ENCODE measurements around the gene EPDR1.

DNA sequence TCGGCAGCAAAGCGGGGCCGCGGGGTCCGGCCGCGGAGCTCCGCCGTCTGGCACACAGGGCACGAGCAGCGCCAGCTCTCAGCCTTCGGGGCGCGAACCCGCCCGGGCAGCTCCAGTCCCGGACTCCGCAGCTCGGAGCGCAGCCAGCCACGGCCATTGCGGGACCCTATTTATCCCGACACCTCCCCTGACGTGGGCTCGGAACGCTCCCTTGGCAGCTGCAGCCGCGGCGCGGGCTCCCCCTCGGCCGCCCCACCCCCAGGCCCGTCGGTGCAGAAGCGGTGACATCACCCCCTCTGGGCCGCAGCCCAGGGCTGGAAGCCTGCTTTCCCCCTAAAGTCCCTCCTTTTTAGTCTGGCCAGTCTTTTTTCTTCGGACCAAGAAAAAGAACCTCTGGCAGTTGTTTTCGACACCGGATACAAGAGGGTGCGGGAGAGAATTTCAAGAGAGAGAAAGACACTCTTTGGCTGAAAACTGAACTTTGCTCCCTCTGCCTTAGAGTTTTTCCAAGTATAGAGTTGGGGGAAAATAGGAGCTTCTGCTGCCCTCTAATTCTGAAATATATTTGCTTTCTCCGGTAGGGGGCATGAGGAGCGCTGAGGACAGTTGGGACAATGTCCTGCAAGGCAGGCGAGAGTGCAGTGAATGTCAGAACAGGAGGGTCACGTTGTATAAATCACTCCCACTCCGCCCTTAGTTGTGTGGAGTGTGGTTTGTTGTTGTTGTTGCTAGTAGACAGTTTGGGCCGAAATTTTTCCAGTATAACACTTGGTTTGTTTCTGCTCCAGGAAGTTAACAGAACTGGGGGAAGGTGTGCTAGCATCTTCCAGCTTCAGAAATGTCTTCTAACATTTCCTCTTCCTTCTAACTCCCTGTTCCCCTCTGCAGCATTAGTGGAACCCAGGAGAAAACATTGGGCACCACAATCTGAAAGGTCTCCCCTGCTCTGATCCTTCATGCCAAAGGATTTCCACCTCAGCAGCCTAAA lies 3.5 kb upstream of the EPDR1 start, which contains the start of gene SFRP4:
- TF ChIP-seq, protein P1, sequence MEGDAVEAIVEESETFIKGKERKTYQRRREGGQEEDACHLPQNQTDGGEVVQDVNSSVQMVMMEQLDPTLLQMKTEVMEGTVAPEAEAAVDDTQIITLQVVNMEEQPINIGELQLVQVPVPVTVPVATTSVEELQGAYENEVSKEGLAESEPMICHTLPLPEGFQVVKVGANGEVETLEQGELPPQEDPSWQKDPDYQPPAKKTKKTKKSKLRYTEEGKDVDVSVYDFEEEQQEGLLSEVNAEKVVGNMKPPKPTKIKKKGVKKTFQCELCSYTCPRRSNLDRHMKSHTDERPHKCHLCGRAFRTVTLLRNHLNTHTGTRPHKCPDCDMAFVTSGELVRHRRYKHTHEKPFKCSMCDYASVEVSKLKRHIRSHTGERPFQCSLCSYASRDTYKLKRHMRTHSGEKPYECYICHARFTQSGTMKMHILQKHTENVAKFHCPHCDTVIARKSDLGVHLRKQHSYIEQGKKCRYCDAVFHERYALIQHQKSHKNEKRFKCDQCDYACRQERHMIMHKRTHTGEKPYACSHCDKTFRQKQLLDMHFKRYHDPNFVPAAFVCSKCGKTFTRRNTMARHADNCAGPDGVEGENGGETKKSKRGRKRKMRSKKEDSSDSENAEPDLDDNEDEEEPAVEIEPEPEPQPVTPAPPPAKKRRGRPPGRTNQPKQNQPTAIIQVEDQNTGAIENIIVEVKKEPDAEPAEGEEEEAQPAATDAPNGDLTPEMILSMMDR (IDR thresholded peaks at IDR 0.05) = peak; percentile 46 to 66 (median 58)
- no peak for TF ChIP-seq POLR2A (IDR thresholded peaks at IDR 0.05; ENCODE audit: low read depth)
- TF ChIP-seq EP300 (IDR thresholded peaks at IDR 0.05) = no peak
- no peak for TF ChIP-seq POLR2AphosphoS5 (IDR thresholded peaks at IDR 0.05)
